ENCODE results near the gene SNX18.

- TF ChIP-seq CTCF (IDR thresholded peaks at IDR 0.05): no peak
- TF ChIP-seq POLR2A (IDR thresholded peaks at IDR 0.05): no peak
Observed at GRCh38 chr5:54553659-54554207, 36.2 kb downstream of the SNX18 start.

All from esophagus squamous epithelium (tissue), 4 donors.